IMR-90 (cell line): ENCODE results near the gene DPH6. TPM values are rescaled to one million over a fixed set of nuclear protein-coding genes. Genes with fewer than 3 reads are reported as not detected.

Experiments used
- ATAC-seq: fragments of 200-7000 bp; cut with Tn5 transposase; 2 replicates; pipeline ENCODE4 v1.9.1; 2020; ENCODE audit warnings: low read depth, mild to moderate bottlenecking, moderate library complexity
- BruUV-seq: library from RNA; stranded (reverse); fragments of 400-500 nt; replicated peaks from 2 replicates; lab custom pipeline; 2021; lab: Mats Ljungman, UMichigan
- CTCF ChIA-PET: fragments of 300-600 bp; formaldehyde crosslinking; extraction: SDS; loops from one replicate; lab custom pipeline; 2021; ENCODE audit warnings: antibody characterized with exemption; lab: Yijun Ruan, JAX
- POLR2A ChIA-PET: fragments of 300-600 bp; sonication (Branson Sonifier 250); formaldehyde crosslinking; loops from one replicate; lab custom pipeline; 2022; ENCODE audit warnings: antibody characterized with exemption; ENCODE audit not compliant: unreplicated experiment; lab: Charles Lee
- DNase-seq: peaks from one replicate; pipeline ENCODE4 v3.0.0; 2013
- H2AFZ ChIP-seq: replicated peaks from 2 replicates; pipeline ENCODE3; 2013; ENCODE audit warnings: low read length, mild to moderate bottlenecking; ENCODE audit not compliant: poor library complexity
- H2AK5ac ChIP-seq: 2 replicates; pipeline ENCODE4 v1.6.1; 2013; ENCODE audit warnings: low read depth, low read length, inconsistent platforms
- H2AK9ac ChIP-seq: replicated peaks from 2 replicates; pipeline ENCODE3; 2013; ENCODE audit warnings: mild to moderate bottlenecking, low read depth, low read length, moderate library complexity; ENCODE audit not compliant: poor library complexity
- H2BK120ac ChIP-seq: 2 replicates; pipeline ENCODE4 v1.6.1; 2013; ENCODE audit warnings: low read depth, low read length, inconsistent platforms
- H2BK15ac ChIP-seq: 3 replicates; pipeline ENCODE4 v1.6.1; 2013; ENCODE audit warnings: low read depth, low read length, inconsistent platforms
- H2BK20ac ChIP-seq: 2 replicates; pipeline ENCODE4 v1.6.1; 2013; ENCODE audit warnings: low read depth, mild to moderate bottlenecking, inconsistent platforms, low read length, moderate library complexity
- H2BK5ac ChIP-seq: 2 replicates; pipeline ENCODE4 v1.6.1; 2013; ENCODE audit warnings: mild to moderate bottlenecking, low read depth, low read length, inconsistent platforms; ENCODE audit not compliant: poor library complexity, severe bottlenecking
- H3K14ac ChIP-seq: replicated peaks from 2 replicates; pipeline ENCODE4 v1.6.1; 2013; ENCODE audit warnings: low read depth, low read length, inconsistent platforms
- H3K18ac ChIP-seq: 2 replicates; pipeline ENCODE4 v1.6.1; 2013; ENCODE audit warnings: low read depth, low read length, control low read depth
- H3K23ac ChIP-seq: 2 replicates; pipeline ENCODE4 v1.6.1; 2013; ENCODE audit warnings: low read depth, low read length, inconsistent platforms
- H3K27ac ChIP-seq: 2 replicates; pipeline ENCODE4 v1.5.1; 2013; ENCODE audit warnings: mild to moderate bottlenecking, control low read depth, low read length; ENCODE audit not compliant: insufficient read depth
- H3K27me3 ChIP-seq: 2 replicates; pipeline ENCODE4 v1.6.1; 2013; ENCODE audit warnings: low read length; ENCODE audit not compliant: control insufficient read depth, insufficient read depth
- H3K36me3 ChIP-seq: 2 replicates; pipeline ENCODE4 v1.6.1; 2013; ENCODE audit warnings: low read length, mixed read lengths; ENCODE audit not compliant: control insufficient read depth, insufficient read depth
- H3K4ac ChIP-seq: 2 replicates; pipeline ENCODE4 v1.6.1; 2013; ENCODE audit warnings: low read depth, low read length, inconsistent platforms
- H3K4me1 ChIP-seq: 2 replicates; pipeline ENCODE4 v1.6.1; 2013; ENCODE audit warnings: low read length, mixed read lengths; ENCODE audit not compliant: control insufficient read depth, insufficient read depth
- H3K4me2 ChIP-seq: 2 replicates; pipeline ENCODE4 v1.6.1; 2013; ENCODE audit warnings: low read depth, mild to moderate bottlenecking, control low read depth, low read length, moderate library complexity
- H3K4me3 ChIP-seq: 2 replicates; pipeline ENCODE4 v1.5.1; 2013; ENCODE audit warnings: low read depth, mild to moderate bottlenecking, control low read depth, low read length, moderate library complexity; ENCODE audit not compliant: insufficient read depth
- H3K56ac ChIP-seq: 2 replicates; pipeline ENCODE4 v1.6.1; 2013; ENCODE audit warnings: low read length, inconsistent platforms; ENCODE audit not compliant: insufficient read depth; ENCODE audit errors: extremely low read depth
- H3K79me1 ChIP-seq, 2 experiments: 2 replicates each; pipeline ENCODE4 v1.6.1; 2013; ENCODE audit warnings: low read length in 2 of 2, inconsistent platforms in 1 of 2, low read depth in 1 of 2
- H3K9ac ChIP-seq: 2 replicates; pipeline ENCODE4 v1.6.1; 2013; ENCODE audit warnings: low read depth, low read length, control low read depth
- H3K9me1 ChIP-seq: 2 replicates; pipeline ENCODE4 v1.6.1; 2013; ENCODE audit warnings: low read length, inconsistent platforms; ENCODE audit not compliant: insufficient read depth
- H3K9me3 ChIP-seq: 2 replicates; pipeline ENCODE4 v1.6.1; 2013; ENCODE audit warnings: low read length; ENCODE audit not compliant: control insufficient read depth, insufficient read depth
- H4K20me1 ChIP-seq: 2 replicates; pipeline ENCODE4 v1.6.1; 2013; ENCODE audit warnings: low read length, inconsistent platforms; ENCODE audit not compliant: insufficient read depth
- H4K5ac ChIP-seq: 2 replicates; pipeline ENCODE4 v1.6.1; 2013; ENCODE audit warnings: mild to moderate bottlenecking, low read depth, low read length, control low read depth
- H4K8ac ChIP-seq, 2 experiments: 2 replicates each; pipeline ENCODE4 v1.6.1; 2013; ENCODE audit warnings: low read depth in 2 of 2, low read length in 2 of 2, control low read depth in 1 of 2, inconsistent platforms in 1 of 2
- H4K91ac ChIP-seq: 2 replicates; pipeline ENCODE4 v1.6.1; 2013; ENCODE audit warnings: low read depth, low read length, inconsistent platforms; ENCODE audit not compliant: insufficient read depth
- MAFK ChIP-seq: IDR thresholded peaks from 2 replicates; pipeline ENCODE4 v1.6.1; 2012; ENCODE audit warnings: low read depth, low read length, improper control_type of control experiment
- MXI1 ChIP-seq: IDR thresholded peaks from 2 replicates; pipeline ENCODE4 v1.6.1; 2012; ENCODE audit warnings: low read depth, mild to moderate bottlenecking, low read length, moderate library complexity, borderline replicate concordance
- POLR2A ChIP-seq: IDR thresholded peaks from 2 replicates; pipeline ENCODE4 v1.6.1; 2012; ENCODE audit warnings: mild to moderate bottlenecking, low read depth, low read length
- RAD21 ChIP-seq: IDR thresholded peaks from 2 replicates; pipeline ENCODE4 v1.6.1; 2012; ENCODE audit warnings: low read length, improper control_type of control experiment
- RFX5 ChIP-seq: IDR thresholded peaks from 2 replicates; pipeline ENCODE4 v1.8.0; 2012; ENCODE audit warnings: low read depth, mild to moderate bottlenecking, low read length, moderate library complexity
- SMC3 ChIP-seq: fragments of 150-350 bp; IDR thresholded peaks from 2 replicates; pipeline ENCODE4 v1.6.1; 2016; ENCODE audit warnings: low read depth, mild to moderate bottlenecking, antibody characterized with exemption, low read length, moderate library complexity
- WGBS, 2 experiments: methylation state at CpG; one replicate each; pipeline versions ENCODE4 v1.1.5 to v1.1.7; 2013; ENCODE audit warnings: missing lambda C conversion rate in 2 of 2; ENCODE audit not compliant: insufficient read length in 1 of 2; ENCODE audit errors: extremely low coverage in 2 of 2; 5-methylcytosine and 5-hydroxymethylcytosine counted together
- dilution Hi-C: fragments of 300-500 bp; cut with HindIII; formaldehyde crosslinking; loops from one replicate; pipeline ENCODE4 v1.14.3; 2018; ENCODE audit warnings: low sequenced_read_pairs; ENCODE audit not compliant: unreplicated experiment
- in situ Hi-C: fragments of 300-500 bp; cut with MboI; formaldehyde crosslinking; loops from 3 replicates; pipeline ENCODE4 v1.14.3; 2019; ENCODE audit warnings: low sequenced_read_pairs, inconsistent platforms, mixed read lengths
- intact Hi-C: fragments of 100-400 bp; cut with micrococcal nuclease; formaldehyde crosslinking; loops from 2 replicates; pipeline ENCODE4 v1.10.0; 2022
- polyA plus RNA-seq, 3 experiments: library from polyadenylated mRNA; depleted of rRNA; stranded (reverse); fragments of >200 nt; gene quantifications; 2 replicates each; pipeline ENCODE4 v1.2.3, GENCODE V29; 2012; ENCODE audit warnings: low replicate concordance in 1 of 3
- total RNA-seq: library from RNA; depleted of rRNA; stranded (reverse); fragments of >200 nt; gene quantifications from 2 replicates; pipeline ENCODE4 v1.2.3, GENCODE V29; 2012
- TF ChIP-seq, protein P1 (sequence below): fragments of 150-350 bp; IDR thresholded peaks from 2 replicates; pipeline ENCODE4 v1.6.1; 2016; ENCODE audit warnings: low read depth, mild to moderate bottlenecking, low read length, moderate library complexity, borderline replicate concordance
- TF ChIP-seq, protein P2 (sequence below): conservative IDR thresholded peaks from 2 replicates; pipeline ENCODE4 v1.5.1; 2012; ENCODE audit warnings: mild to moderate bottlenecking, low read depth, low read length, improper control_type of control experiment
- TF ChIP-seq, protein P3 (sequence below): fragments of 150-350 bp; IDR thresholded peaks from 2 replicates; pipeline ENCODE4 v1.6.1; 2017; ENCODE audit warnings: mild to moderate bottlenecking, antibody characterized with exemption, low read length, low read depth

DPH6 gene
- total and polyA plus RNA-seq, 2 of the 4 experiments (the other 2 are of a cell fraction): 6.1 to 8.1 TPM

DNA sequence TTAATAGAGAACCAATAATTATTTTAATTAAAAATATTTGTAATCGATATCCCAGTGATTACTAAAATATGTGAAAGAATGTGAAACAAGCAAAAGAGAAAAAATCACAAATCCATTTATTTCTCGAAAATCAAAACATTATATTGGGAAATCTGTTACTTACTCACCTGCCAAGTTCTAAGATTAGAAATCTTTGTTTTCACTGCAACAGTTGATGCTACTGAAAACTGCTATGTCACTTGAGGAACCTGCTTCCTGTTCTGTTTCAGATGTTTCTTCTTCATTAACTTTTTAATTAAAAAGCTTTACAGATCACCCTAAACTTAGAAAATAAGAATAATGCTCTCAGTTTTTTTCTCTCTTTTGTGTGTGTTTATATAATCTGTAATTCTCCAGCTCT, 13.7 kb upstream of the DPH6 start:
- no peak overlapping the region for H2AFZ ChIP-seq
- no peak overlapping the region for H2BK15ac ChIP-seq
- no peak overlapping the region for H4K5ac ChIP-seq
- no peak overlapping the region for H3K9ac ChIP-seq
- TF ChIP-seq, protein P1, sequence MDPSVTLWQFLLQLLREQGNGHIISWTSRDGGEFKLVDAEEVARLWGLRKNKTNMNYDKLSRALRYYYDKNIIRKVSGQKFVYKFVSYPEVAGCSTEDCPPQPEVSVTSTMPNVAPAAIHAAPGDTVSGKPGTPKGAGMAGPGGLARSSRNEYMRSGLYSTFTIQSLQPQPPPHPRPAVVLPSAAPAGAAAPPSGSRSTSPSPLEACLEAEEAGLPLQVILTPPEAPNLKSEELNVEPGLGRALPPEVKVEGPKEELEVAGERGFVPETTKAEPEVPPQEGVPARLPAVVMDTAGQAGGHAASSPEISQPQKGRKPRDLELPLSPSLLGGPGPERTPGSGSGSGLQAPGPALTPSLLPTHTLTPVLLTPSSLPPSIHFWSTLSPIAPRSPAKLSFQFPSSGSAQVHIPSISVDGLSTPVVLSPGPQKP: no peak
- TF ChIP-seq, protein P2, sequence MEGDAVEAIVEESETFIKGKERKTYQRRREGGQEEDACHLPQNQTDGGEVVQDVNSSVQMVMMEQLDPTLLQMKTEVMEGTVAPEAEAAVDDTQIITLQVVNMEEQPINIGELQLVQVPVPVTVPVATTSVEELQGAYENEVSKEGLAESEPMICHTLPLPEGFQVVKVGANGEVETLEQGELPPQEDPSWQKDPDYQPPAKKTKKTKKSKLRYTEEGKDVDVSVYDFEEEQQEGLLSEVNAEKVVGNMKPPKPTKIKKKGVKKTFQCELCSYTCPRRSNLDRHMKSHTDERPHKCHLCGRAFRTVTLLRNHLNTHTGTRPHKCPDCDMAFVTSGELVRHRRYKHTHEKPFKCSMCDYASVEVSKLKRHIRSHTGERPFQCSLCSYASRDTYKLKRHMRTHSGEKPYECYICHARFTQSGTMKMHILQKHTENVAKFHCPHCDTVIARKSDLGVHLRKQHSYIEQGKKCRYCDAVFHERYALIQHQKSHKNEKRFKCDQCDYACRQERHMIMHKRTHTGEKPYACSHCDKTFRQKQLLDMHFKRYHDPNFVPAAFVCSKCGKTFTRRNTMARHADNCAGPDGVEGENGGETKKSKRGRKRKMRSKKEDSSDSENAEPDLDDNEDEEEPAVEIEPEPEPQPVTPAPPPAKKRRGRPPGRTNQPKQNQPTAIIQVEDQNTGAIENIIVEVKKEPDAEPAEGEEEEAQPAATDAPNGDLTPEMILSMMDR: no peak
- no peak for TF ChIP-seq MXI1
- no peak for TF ChIP-seq MAFK
- no peak for TF ChIP-seq RAD21
- TF ChIP-seq, protein P3, sequence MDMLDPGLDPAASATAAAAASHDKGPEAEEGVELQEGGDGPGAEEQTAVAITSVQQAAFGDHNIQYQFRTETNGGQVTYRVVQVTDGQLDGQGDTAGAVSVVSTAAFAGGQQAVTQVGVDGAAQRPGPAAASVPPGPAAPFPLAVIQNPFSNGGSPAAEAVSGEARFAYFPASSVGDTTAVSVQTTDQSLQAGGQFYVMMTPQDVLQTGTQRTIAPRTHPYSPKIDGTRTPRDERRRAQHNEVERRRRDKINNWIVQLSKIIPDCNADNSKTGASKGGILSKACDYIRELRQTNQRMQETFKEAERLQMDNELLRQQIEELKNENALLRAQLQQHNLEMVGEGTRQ: no peak
- TF ChIP-seq SMC3: no peak
- TF ChIP-seq POLR2A: no peak
- TF ChIP-seq RFX5: no peak
- H3K56ac ChIP-seq: no peak overlapping the region
- H3K18ac ChIP-seq: no peak overlapping the region
- no peaks in the 10 kb centered on the region for H3K36me3 ChIP-seq
- H2BK20ac ChIP-seq: no peak overlapping the region
- 0 out of 2 replicates have a peak, but pooled peaks cover 3% of the 10 kb centered on the region for H3K9me1 ChIP-seq
- BruUV-seq: no TSS peak
- CTCF ChIA-PET: no interaction called here
- in situ Hi-C loops (no loop called here), intact Hi-C loops (no loop called here), dilution Hi-C loops (no loop called here)
- POLR2A ChIA-PET: no interaction called here
- no peaks in the 10 kb centered on the region for H3K27me3 ChIP-seq
- ATAC-seq: no peak
- H3K4ac ChIP-seq: no peak overlapping the region
- peaks cover 5% of the 10 kb centered on the region for H3K4me1 ChIP-seq
- no peak overlapping the region for H3K4me3 ChIP-seq
- H2AK5ac ChIP-seq: no peak overlapping the region
- H3K4me2 ChIP-seq: no peak overlapping the region
- H4K8ac ChIP-seq: no peak overlapping the region
- H2BK120ac ChIP-seq: no peak overlapping the region
- no peak for DNase-seq
- H3K79me1 ChIP-seq: 0 out of 4 replicates have a peak, but pooled peaks cover 0 to 3% of the 10 kb centered on the region in 2 experiments
- no CpG with 5 or more reads among the region's 2 CpGs for WGBS, 2 experiments
- H4K91ac ChIP-seq: no peak overlapping the region
- no peak overlapping the region for H3K27ac ChIP-seq
- H2AK9ac ChIP-seq: no peak overlapping the region
- H3K14ac ChIP-seq: no peak overlapping the region
- no peak overlapping the region for H3K23ac ChIP-seq
- no peaks in the 10 kb centered on the region for H4K20me1 ChIP-seq
- no peaks in the 10 kb centered on the region for H3K9me3 ChIP-seq
- H2BK5ac ChIP-seq: no peak overlapping the region
